GM08714 (cell line): Measurements from ENCODE around the gene TRIM31.
A peak's percentile ranks its signal among the peaks of the same experiment; 100 is the strongest.

Source experiments
- H3K4me3 ChIP-seq: fragments of 200-500 bp; sonication (Bioruptor generic); 2 replicates; pipeline ENCODE4 v1.5.1; 2014; ENCODE audit warnings: mild to moderate bottlenecking, low read length, inconsistent platforms
- ZNF274 ChIP-seq: IDR thresholded peaks from 2 replicates; pipeline ENCODE4 v1.6.1; 2012; ENCODE audit warnings: mild to moderate bottlenecking, low read depth, low read length

TRIM31 gene

DNA sequence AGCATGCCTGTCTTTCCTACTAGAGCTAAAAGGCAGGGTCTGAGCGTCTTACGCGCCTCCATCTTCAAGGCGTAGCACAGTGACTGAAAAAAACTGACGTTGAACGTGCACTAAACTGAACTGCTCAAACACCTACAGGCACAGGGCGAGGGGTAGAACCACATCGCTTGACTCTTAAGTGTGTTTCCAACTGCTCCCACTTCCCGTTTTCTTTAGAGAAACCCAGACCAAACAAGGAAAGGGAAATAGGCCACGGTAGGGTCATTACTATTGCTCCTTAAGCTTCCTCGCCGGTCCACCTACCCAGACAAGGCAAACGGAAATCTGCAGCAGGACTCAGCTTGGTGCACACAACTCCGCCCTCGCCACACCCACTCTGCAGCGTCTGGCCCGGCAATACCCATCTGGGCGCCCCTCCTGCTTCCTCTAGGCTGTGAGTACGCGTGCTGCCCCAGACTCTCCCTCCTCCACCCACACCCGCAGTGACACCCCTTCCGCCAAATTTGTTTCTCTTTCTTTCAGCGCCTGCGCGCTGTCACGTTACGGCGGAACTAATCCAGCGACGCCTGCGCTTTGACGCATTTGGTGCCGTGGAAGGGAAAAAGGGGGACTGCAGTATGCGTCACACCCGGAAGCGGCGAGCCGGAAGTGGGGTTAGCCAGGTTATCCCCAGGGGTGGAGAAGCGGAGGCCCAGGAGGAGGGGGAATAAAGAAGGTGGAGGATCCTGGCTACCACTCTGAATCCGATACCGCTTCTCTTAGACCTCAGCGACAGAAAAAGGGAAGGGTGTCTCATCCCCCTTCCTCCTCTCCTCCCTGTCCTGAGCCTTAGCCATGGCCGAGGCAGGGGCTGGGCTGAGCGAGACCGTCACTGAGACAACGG is 46.1 kb downstream of the TRIM31 start, which contains the start of gene PPP1R11:
PPP1R11 (plus strand) TSS at position 622 of the 883 bp plus-strand sequence; CDS start at position 835, 213 bp downstream.
- peak within 1 kb of the TSS; percentile 92 for H3K4me3 ChIP-seq
- TF ChIP-seq ZNF274 = no peak

DNA sequence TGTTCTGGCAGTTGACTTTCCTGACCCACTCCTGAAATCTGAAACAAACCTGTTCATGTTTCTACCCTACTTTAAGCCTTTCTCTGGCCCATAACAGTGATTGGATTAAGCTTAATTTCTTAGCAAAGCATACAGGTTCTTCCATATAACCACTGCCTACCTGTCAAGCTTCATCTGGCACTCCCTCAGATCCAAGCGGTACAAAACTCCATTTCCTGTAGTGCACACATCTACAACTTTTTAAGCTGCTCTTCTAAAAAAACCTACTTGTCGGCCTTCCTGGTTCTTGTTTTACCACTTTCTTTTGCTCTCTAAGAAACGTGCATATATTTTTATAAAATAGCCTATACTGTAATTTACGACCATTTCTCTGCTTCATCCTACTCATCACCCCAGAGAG is 46.8 kb downstream of the TRIM31 start:
- peak overlapping the region; percentile 78 for H3K4me3 ChIP-seq
- TF ChIP-seq ZNF274 = no peak

DNA sequence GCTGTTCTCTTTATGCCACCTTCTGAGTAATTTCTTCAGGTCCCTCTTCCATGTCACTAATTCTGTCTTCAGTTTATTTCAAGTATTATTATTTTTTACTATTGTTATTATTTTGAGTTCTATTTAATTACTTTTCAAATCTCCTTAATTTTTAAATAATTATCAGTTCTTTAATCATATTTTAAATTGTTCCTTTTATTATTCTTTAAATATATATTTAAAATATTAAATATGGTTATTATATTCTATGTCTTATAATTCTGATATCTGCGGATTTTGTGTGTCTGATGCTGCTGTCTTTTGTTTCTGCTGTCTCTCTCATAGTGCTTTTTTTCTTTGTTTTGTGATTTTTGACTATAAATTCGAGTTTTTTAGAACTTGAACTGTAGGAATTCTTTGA is 49.6 kb downstream of the TRIM31 start:
- no peak overlapping the region for H3K4me3 ChIP-seq
- TF ChIP-seq ZNF274 = no peak

DNA sequence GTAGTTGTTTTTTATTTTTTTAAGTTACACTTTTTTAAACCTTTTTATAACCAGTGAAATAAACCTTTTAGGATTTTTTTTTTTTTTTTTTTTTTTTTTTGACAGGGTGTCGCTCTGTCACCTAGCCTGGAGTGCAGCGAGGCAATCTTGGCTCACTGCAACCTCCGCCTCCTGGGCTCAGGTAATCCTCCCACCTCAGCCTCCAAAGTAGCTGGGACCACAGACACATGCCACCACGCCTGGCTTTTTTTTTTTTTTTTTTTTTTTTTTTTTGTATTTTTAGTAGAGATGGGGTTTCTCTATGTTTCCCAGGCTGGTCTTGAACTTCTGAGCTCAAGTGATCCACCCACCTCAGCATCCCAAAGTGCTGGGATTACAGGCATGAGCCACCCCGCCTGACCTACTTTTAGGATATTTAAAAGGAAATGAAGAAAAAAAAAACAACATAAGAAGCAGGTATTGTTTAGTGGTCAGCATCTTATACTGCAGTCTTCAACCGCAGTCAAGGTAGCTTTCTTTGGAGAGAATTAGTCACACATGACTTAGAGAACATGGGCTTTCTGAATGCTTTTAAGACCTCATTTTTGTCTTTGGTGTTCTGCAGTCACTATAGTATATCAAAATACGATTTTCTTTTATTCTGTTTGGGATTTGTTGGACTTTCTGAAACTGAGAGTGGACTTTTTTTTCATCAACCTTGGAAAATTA is 50.3 kb downstream of the TRIM31 start:
- H3K4me3 ChIP-seq = peak overlapping the region; percentile 99
- no peak for TF ChIP-seq ZNF274

DNA sequence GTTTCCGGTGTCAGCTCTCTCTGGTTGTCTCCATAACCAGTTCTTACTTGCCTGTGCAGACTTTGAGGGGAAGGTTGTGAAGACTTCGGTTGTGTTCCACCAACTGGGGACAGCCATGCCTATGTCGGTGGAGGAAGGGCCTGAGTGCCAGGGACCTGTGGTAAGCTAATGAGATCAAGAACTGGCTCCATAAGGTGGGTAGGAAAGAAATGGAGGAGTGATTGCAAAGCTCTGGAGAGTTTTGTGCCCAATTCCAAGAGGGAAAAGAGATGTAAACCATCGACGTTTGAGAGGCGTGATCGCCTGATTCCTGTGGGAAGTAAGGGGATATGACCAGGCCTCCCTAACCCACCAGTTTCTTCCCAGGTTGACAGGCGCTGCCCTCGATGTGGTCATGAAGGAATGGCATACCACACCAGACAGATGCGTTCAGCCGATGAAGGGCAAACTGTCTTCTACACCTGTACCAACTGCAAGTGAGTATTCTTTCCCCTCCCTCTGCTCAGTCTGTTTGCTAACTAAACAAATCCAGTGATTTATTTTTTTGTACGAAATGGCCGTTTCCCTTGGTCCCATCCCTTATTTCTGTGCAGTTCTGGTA is 50.9 kb downstream of the TRIM31 start:
- no peak for TF ChIP-seq ZNF274
- H3K4me3 ChIP-seq = peak overlapping the region; percentile 99

DNA sequence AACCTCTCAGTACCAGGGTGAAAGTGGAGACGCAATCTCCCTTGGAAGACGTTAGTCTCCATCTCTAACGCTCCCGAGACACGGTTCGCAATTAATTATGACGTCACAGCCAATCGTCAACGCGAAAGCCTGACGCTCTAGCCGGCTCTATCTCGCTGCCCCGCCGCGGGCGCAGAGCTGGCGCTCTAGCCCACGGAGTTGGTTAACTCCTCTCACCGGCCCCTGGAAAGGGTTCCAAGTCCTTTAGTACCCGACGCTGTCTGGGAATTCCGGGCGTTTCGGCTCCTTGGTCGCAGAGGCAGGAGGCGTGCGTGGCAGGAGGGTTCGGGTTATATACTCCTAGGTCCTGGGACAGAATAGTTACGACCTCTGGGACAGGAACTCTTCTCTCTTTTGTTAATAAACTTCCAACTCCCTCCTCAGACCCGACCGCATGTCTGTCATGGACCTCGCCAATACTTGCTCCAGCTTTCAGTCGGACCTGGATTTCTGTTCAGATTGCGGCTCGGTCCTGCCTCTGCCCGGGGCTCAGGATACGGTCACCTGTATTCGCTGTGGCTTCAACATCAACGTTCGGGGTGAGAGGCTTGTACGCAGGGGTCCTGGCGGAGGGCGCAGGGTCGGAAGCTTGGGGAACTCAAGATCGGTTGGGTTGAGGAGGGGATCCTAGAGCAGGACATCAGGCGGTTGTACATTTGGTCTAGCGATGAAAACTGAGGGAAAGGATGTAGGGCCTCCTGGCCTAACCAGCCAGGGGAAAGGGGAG is 51.6 kb downstream of the TRIM31 start, which contains the start of gene POLR1H:
POLR1H (plus strand) TSS at position 174 of the 766 bp plus-strand sequence; CDS start at position 434, 260 bp downstream.
- no peak for TF ChIP-seq ZNF274
- H3K4me3 ChIP-seq = peak within 1 kb of the TSS; percentile 99

DNA sequence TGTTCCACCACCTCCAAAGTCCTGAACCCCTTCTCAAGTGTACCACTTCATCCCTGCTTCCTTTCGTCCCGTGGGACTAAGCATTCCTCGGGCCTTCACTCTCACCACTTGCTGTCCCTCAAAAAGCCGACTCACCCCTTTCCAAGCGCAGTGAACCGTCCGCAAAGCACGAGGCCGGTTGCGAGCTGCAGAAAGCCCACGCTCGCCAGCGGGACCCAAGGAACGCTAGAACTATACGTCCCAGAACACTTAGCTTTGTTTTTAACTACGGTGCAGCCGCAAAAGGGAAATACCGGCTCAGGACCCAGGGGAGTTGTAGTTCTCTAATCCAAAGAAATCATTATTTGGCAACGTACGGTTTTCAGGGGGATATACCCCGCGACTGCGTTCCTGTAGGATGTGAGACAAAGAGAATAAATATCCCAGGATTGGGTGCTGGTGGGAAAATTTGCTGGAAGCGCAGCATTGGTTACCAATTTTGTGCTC is 52.2 kb downstream of the TRIM31 start:
- peak overlapping the region; percentile 99 for H3K4me3 ChIP-seq
- no peak for TF ChIP-seq ZNF274

DNA sequence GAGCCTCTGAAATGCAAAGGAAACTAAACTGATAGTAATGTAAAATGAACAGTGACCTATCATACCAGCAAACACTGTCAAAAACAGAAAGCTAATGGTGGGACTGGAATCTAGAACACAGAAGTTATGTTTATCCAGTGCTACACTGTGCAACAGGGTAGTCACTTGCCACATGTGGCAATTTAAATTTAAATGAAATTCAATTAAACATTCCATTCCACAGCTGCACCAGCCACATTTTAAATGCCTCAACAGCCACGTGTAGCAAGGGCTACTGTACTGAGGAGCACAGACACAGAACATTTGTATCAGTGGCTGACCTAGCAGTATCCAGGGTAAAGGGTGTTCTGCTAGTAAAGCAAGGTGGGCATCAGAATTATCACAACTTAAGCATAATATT is 57.4 kb downstream of the TRIM31 start:
- TF ChIP-seq ZNF274 = no peak

DNA sequence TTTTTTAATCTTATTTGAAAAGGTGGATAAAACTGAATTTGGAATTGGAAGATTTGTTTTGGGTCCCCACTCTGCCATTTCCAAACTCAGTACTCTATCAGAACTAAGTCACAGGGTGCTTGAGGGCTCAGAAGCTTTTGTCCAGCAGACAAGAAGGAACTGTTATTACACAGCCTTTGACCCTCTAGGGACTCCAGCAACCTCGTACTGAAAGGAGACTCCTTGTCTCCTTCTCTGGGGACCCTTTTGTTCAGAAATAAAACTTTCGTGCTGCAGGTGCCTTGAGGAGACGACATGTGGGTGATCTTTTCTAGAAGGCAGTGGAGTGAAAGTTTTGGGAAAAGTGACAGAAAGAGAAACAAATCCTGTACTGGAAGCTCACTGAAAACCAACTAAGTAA is 59.2 kb downstream of the TRIM31 start:
- no peak overlapping the region for H3K4me3 ChIP-seq
- TF ChIP-seq ZNF274 = no peak

More for the DNA sequence above, 57.4 kb downstream of the TRIM31 start:
- no peak overlapping the region for H3K4me3 ChIP-seq
